Small intestine (tissue), 7 donors: ENCODE data around the gene FBRSL1. TPM values are rescaled to one million over a fixed set of nuclear protein-coding genes. Genes with fewer than 3 reads are reported as not detected.
"Not testable (repeated sequence)": the region's sequence is repeated elsewhere in the genome, so short reads cannot be mapped to it uniquely, and the experiment has no call there.

ENCODE experiments used
- DNase-seq, 2 donors: peaks; one replicate each; pipeline versions ENCODE4 v3.0.0 to v3.0.0-alpha.2; 2013
- FAIRE-seq: peaks from 2 replicates; lab custom pipeline; 2012; peaks lifted over from hg19 to GRCh38; lab: Jason Lieb, UNC
- H3K27ac ChIP-seq, 3 donors: one replicate each; pipeline ENCODE4 v1.5.1; 2013; ENCODE audit warnings: low read length in 2 of 3, mild to moderate bottlenecking in 2 of 3, control low read depth in 1 of 3, inconsistent platforms in 1 of 3, low read depth in 1 of 3, moderate library complexity in 1 of 3
- H3K27me3 ChIP-seq, 3 donors: one replicate each; pipeline ENCODE4 v1.6.1; 2013; ENCODE audit warnings: low read length in 3 of 3, inconsistent platforms in 1 of 3; ENCODE audit not compliant: control insufficient read depth in 3 of 3, insufficient read depth in 3 of 3
- H3K36me3 ChIP-seq, 3 donors: one replicate each; pipeline ENCODE4 v1.6.1; 2013; ENCODE audit warnings: low read length in 3 of 3, inconsistent platforms in 1 of 3, low read depth in 1 of 3, mild to moderate bottlenecking in 1 of 3, moderate library complexity in 1 of 3; ENCODE audit not compliant: control insufficient read depth in 3 of 3, insufficient read depth in 2 of 3
- H3K4me1 ChIP-seq, 3 donors: one replicate each; pipeline ENCODE4 v1.6.1; 2013; ENCODE audit warnings: low read length in 2 of 3, inconsistent platforms in 1 of 3, low read depth in 1 of 3, mild to moderate bottlenecking in 1 of 3, moderate library complexity in 1 of 3; ENCODE audit not compliant: control insufficient read depth in 3 of 3, insufficient read depth in 2 of 3
- H3K4me3 ChIP-seq, 3 donors: one replicate each; pipeline ENCODE4 v1.5.1; 2013; ENCODE audit warnings: low read length in 3 of 3, control low read depth in 1 of 3, inconsistent platforms in 1 of 3, low read depth in 1 of 3, mild to moderate bottlenecking in 1 of 3, moderate library complexity in 1 of 3
- H3K9me3 ChIP-seq, 2 donors: one replicate each; pipeline ENCODE4 v1.6.1; 2013; ENCODE audit warnings: low read depth in 1 of 2, low read length in 1 of 2; ENCODE audit not compliant: control insufficient read depth in 2 of 2, insufficient read depth in 1 of 2
- WGBS, 3 donors: extraction: QIAGEN DNeasy Blood & Tissue Kit; methylation state at CpG; one replicate each; pipeline ENCODE4 v1.1.7; 2013; 5-methylcytosine and 5-hydroxymethylcytosine counted together
- polyA plus RNA-seq, 4 donors: library from polyadenylated mRNA; stranded (reverse) in 3 of 4; unstranded in 1 of 4; fragments of 200-250 nt in 3 of 4; fragments of 120-200 nt in 1 of 4; gene quantifications; one replicate each; pipeline versions ENCODE4 v1.2.1 to v1.2.3, GENCODE V29; 2013
- donor health status: healthy with polysubstance abuse.
- donor health status: control.
- donor health status: control.
- donor health status: Bipolar disorder and iron deficiency.
- donor health status: healthy.

The FBRSL1 gene
- polyA plus RNA-seq, 4 donors: 24.3 to 59.5 (median 32.5) TPM

DNA sequence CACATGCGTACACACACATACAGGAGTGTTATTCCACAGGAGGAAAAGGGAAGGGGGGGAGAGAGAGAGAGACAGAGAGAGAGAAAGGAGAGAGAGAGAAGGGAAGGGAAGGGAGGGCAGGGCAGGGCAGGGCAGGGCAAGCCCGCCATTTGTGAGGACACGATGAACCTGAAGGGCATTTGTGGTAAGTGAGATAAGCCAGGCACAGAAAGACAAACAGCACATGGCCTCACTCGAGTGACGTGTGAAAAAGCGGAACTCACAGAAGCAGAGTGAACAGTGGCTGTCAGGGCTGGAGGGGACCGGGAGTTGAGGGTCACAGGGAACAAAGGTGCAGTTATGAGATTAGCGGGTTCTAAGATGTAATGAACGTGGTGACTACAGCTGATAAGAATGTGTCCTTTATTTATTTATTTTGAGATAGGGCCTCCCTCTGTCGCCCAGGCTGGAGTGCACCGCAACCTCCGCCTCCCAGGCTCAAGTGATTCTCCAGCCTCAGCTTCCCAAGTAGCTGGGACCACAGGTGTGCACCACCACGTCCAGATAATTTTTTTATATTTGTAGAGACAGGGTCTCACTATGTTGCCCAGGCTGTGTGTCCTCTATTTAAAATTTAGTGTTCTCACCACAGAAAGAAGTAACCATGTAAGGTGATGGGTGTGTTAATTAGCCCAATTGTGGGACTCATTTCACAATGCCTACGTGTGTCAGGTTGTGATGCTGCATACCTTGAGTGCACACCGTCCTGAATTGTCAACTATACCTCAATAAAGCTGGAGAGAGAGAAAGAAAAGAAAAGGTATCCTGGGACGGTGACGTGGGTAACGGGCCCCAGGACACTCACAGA, 18.7 kb upstream of the FBRSL1 start:
- WGBS, 3 donors: 30 to 57% (median 36%) methylated on average over 18 of the region's 18 CpGs
- H3K4me3 ChIP-seq: no peak overlapping the region
- DNase-seq (peak; percentile 86 to 97), FAIRE-seq (no peak)
- no peaks in the 10 kb centered on the region for H3K36me3 ChIP-seq
- H3K27ac ChIP-seq: peak overlapping the region in 2 of 3 donors; percentile 8 to 60
- no peaks in the 10 kb centered on the region for H3K27me3 ChIP-seq
- H3K4me1 ChIP-seq: peaks cover 0 to 3% (median 0%) of the 10 kb centered on the region in 3 donors
- H3K9me3 ChIP-seq: peaks cover 0 to 19% of the 10 kb centered on the region in 2 donors

DNA sequence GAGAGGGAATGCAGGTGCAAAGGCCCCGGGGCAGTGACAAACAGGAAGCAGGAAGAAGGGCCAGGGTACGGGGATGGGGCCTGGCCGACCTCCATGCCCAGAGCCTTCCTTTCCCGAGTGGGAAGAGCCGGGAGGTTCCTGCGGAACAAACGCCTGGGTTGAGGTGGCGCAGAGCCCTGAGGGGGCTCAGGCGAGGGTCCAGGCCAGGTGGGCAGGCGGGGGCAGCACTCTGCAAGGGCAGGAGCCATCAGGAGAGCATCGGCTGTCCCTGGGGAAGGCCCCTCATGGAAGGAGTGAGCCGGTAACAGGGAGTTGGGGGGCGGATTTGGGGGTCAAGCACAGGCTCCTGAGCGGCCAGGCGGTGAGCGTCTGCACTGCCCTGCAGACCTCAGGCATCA, 18.1 kb upstream of the FBRSL1 start:
- no peak overlapping the region for H3K27ac ChIP-seq
- H3K9me3 ChIP-seq: peaks cover 0 to 19% of the 10 kb centered on the region in 2 donors
- DNase-seq: no peak
- H3K27me3 ChIP-seq: no peaks in the 10 kb centered on the region
- no peak for FAIRE-seq
- peaks cover 0 to 3% (median 0%) of the 10 kb centered on the region in 3 donors for H3K4me1 ChIP-seq
- H3K36me3 ChIP-seq: no peaks in the 10 kb centered on the region
- 81 to 88% (median 82%) methylated on average over 11 to 16 of the region's 16 CpGs for WGBS, 3 donors
- no peak overlapping the region for H3K4me3 ChIP-seq

DNA sequence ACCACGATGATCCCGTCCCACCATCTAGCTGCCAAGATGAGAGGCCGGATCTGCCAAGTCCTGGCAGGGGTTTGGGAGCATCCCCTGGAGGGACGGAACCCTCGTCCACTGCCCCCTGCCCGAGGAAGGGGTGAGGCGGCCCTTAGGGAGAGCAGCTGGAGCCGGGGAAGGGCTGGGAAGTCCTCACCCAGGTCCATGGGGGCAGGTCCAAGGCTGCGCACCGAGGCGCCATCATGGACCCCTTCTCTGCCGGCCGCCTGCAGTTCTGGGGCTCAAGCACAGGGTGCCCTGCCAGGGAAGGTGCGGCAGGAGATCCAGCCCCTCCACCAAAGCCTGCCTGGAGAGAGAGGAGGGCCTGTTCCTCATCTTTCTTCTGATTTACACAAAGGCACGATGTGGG, 17.6 kb upstream of the FBRSL1 start:
- no peak for DNase-seq
- no peaks in the 10 kb centered on the region for H3K27me3 ChIP-seq
- peaks cover 0 to 3% (median 0%) of the 10 kb centered on the region in 3 donors for H3K4me1 ChIP-seq
- H3K9me3 ChIP-seq: peaks cover 0 to 19% of the 10 kb centered on the region in 2 donors
- FAIRE-seq: no peak
- H3K4me3 ChIP-seq: no peak overlapping the region
- 62 to 78% (median 76%) methylated on average over 11 to 15 of the region's 15 CpGs for WGBS, 3 donors
- no peaks in the 10 kb centered on the region for H3K36me3 ChIP-seq
- no peak overlapping the region for H3K27ac ChIP-seq

DNA sequence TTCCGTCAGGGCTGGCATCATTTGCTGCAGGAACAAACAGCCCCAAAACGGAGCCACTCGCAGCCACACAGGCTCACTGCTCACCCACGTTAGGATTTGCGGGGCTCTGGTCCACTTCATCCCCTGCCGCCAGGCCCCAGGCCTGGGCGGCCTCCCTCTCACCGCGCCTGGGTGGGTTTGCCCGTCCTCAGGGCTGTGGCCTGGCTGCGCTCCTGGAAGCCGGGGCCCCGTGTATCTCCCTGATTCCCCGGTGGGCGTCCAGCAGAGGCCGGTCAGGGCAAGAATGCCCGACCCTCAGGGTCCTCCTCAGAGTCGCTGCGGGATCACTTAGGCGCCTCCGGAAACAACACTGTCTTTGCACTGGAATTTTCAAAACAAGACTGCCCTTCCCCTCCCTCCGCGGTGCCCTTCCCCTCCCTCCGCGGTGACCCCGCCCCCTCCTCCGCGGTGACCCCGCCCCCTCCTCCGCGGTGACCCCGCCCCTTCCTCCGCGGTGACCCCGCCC, 15.7 kb upstream of the FBRSL1 start:
- no peak for FAIRE-seq
- Histone ChIP-seq H3K27me3 (no peaks in the 10 kb centered on the region), H3K4me3 (peak overlapping the region in 1 of 3 donors; percentile 54), H3K36me3 (no peaks in the 10 kb centered on the region), H3K27ac (peak overlapping the region in 1 of 3 donors; percentile 67), H3K9me3 (peaks cover 0 to 19% of the 10 kb centered on the region in 2 donors), H3K4me1 (peaks cover 0 to 3% (median 0%) of the 10 kb centered on the region in 3 donors)
- DNase-seq: no peak
- WGBS, 3 donors: 42 to 89% (median 82%) methylated on average over 19 to 32 of the region's 35 CpGs

DNA sequence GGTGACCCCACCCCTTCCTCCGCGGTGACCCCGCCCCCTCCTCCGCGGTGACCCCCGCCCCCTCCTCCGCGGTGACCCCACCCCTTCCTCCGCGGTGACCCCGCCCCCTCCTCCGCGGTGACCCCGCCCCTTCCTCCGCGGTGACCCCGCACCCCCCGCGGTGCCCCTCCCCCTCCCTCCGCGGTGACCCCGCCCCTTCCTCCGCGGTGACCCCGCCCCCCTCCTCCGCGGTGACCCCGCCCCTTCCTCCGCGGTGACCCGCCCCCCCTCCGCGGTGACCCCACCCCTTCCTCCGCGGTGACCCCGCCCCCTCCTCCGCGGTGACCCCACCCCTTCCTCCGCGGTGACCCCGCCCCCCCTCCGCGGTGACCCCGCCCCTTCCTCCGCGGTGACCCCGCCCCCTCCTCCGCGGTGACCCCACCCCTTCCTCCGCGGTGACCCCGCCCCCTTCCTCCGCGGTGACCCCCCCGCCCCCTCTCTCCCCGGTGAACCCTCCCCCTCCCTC, 15.1 kb upstream of the FBRSL1 start:
- not testable (repeated sequence) for H3K27me3 ChIP-seq, H3K36me3 ChIP-seq, FAIRE-seq, H3K4me1 ChIP-seq, H3K4me3 ChIP-seq, H3K27ac ChIP-seq, DNase-seq
- WGBS, 3 donors: no CpG with 5 or more reads among the region's 56 CpGs
- H3K9me3 ChIP-seq: peaks cover 0 to 19% of the 10 kb centered on the region in 2 donors

DNA sequence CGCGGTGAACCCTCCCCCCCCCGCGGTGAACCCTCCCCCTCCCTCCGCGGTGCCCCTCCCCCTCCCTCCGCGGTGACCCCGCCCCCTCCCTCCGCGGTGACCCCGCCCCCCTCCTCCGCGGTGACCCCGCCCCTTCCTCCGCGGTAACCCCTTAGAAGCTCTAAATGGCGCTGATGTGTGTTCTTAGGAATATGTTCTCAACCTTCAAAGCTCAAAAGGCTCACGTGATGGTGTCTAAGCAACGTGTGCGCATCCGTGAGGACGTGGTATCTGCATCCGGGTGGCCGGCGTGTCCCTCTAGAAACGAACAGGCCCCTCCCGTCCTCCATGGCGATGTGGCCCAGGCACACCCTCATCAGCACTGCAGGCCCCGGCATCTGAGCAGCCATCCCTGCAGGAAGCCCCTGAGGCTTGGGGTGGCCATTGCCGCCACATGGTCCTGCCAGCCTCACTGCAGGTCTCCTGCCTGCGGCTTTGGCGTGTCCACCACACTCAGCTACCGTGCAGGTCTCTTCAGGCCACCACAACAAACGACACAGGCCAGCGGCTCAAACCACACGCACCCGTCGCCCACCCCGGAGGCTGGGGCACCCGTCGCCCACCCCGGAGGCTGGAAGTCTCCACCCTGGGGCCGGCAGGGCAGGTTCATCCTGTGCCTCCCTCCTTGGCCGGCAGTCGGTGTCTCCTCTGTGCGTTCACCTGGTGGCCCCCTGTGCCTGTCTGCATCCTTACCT, 14.5 kb upstream of the FBRSL1 start:
- peak overlapping the region in 1 of 3 donors; percentile 55 for H3K27ac ChIP-seq
- no peak for DNase-seq
- H3K9me3 ChIP-seq: peaks cover 0 to 19% of the 10 kb centered on the region in 2 donors
- FAIRE-seq: no peak
- H3K36me3 ChIP-seq: no peaks in the 10 kb centered on the region
- 76 to 88% (median 86%) methylated on average over 30 to 35 of the region's 47 CpGs for WGBS, 3 donors
- peaks cover 0 to 3% (median 0%) of the 10 kb centered on the region in 3 donors for H3K4me1 ChIP-seq
- no peak overlapping the region for H3K4me3 ChIP-seq
- peaks cover 0 to 5% (median 2%) of the 10 kb centered on the region in 3 donors for H3K27me3 ChIP-seq

DNA sequence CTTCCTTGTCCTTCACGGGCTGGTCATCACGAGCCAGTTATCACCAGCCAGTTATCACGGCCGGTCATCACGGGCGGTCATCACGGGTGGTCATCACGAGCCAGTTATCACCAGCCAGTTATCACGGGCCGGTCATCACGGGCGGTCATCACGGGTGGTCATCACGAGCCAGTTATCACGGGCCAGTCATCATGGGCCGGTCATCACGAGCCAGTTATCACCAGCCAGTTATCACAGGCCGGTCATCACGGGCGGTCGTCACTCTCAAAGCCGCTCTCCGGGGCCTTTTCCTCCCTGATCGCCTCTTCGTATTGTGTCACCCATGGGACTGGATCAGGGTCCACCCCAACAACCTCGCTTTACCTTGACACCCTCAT, 13.9 kb upstream of the FBRSL1 start:
- DNase-seq (no peak), FAIRE-seq (no peak)
- no peak overlapping the region for H3K4me3 ChIP-seq
- peaks cover 0 to 3% (median 0%) of the 10 kb centered on the region in 3 donors for H3K4me1 ChIP-seq
- H3K36me3 ChIP-seq: no peaks in the 10 kb centered on the region
- WGBS, 3 donors: 81 to 87% (median 83%) methylated on average over 26 of the region's 26 CpGs
- peaks cover 0 to 18% of the 10 kb centered on the region in 2 donors for H3K9me3 ChIP-seq
- no peak overlapping the region for H3K27ac ChIP-seq
- peaks cover 0 to 7% (median 2%) of the 10 kb centered on the region in 3 donors for H3K27me3 ChIP-seq

DNA sequence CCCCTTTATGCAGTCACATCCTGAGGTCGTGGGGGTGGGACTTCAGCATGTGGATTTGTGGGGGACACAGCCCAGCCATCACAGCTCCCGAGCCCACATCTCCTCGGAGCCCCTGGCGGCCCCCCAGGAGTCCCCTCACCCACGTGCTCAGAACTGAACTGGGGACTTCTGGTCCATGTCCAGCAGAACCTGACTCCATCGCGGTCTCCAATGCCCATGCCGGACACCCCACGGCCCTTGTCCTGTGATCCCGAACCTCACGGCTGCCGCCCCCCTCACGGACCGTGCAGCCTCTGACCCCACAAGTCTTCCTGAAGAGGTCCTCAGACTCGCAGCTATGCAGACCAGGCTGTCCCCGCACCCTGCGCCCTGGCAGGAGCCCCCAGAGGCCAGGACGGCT, 13.5 kb upstream of the FBRSL1 start:
- no peaks in the 10 kb centered on the region for H3K36me3 ChIP-seq
- FAIRE-seq (no peak), DNase-seq (no peak)
- peaks cover 0 to 14% of the 10 kb centered on the region in 2 donors for H3K9me3 ChIP-seq
- H3K27me3 ChIP-seq: peaks cover 0 to 8% (median 2%) of the 10 kb centered on the region in 3 donors
- WGBS, 3 donors: 79 to 90% (median 84%) methylated on average over 16 to 18 of the region's 18 CpGs
- no peak overlapping the region for H3K4me3 ChIP-seq
- H3K27ac ChIP-seq: no peak overlapping the region
- H3K4me1 ChIP-seq: peaks cover 0 to under 1% (median 0%) of the 10 kb centered on the region in 3 donors
